K562 (cell line): ENCODE measurements around the gene NT5DC4. TPM values are rescaled to one million over a fixed set of nuclear protein-coding genes. Genes with fewer than 3 reads are reported as not detected.

Experiments
- ARID2 ChIP-seq: fragments of 450-650 bp; IDR thresholded peaks from 2 replicates; pipeline ENCODE4 v1.6.1; 2017; ENCODE audit warnings: antibody characterized with exemption, mild to moderate bottlenecking
- BCL6 ChIP-seq: fragments of 250-450 bp; sonication (Bioruptor Pico); IDR thresholded peaks from 2 replicates; pipeline ENCODE4 v1.4.0; 2020
- CBX5 ChIP-seq: IDR thresholded peaks from 2 replicates; pipeline ENCODE4 v1.6.1; 2014; ENCODE audit warnings: low read depth, borderline replicate concordance
- CTCFL ChIP-seq: IDR thresholded peaks from 2 replicates; pipeline ENCODE4 v1.6.1; 2011; ENCODE audit warnings: borderline replicate concordance, low read depth, mild to moderate bottlenecking, moderate library complexity, low read length; ENCODE audit not compliant: insufficient read depth, poor library complexity, severe bottlenecking
- EP400 ChIP-seq: fragments of 450-650 bp; IDR thresholded peaks from 2 replicates; pipeline ENCODE4 v1.6.1; 2017; ENCODE audit warnings: antibody characterized with exemption, mild to moderate bottlenecking, moderate library complexity
- FOXO4 ChIP-seq: fragments of 450-650 bp; formaldehyde crosslinking; IDR thresholded peaks from 2 replicates; pipeline ENCODE4 v1.4.0; 2020; ENCODE audit warnings: mild to moderate bottlenecking, moderate library complexity
- HNRNPLL ChIP-seq: fragments of 200-400 bp; formaldehyde crosslinking; IDR thresholded peaks from 2 replicates; pipeline ENCODE4 v1.6.1; 2017; ENCODE audit warnings: low read length, low read depth, mild to moderate bottlenecking; ENCODE audit not compliant: poor library complexity, severe bottlenecking
- HSF4 ChIP-seq: fragments of 250-450 bp; sonication (Bioruptor Pico); IDR thresholded peaks from 2 replicates; pipeline ENCODE4 v2.1.2; 2022; ENCODE audit warnings: mild to moderate bottlenecking, moderate library complexity, borderline replicate concordance
- JUN ChIP-seq, 2 experiments: sonication (generic) in 1 of 2; formaldehyde crosslinking in 1 of 2; IDR thresholded peaks; 2 replicates each; pipeline versions ENCODE4 v1.6.1 to v1.8.0; 2012 to 2022; ENCODE audit warnings: borderline replicate concordance in 2 of 2, mild to moderate bottlenecking in 2 of 2, improper control_type of control experiment in 1 of 2, low read depth in 1 of 2, low read length in 1 of 2, missing genetic modification reagents in 1 of 2
- MAFK ChIP-seq: IDR thresholded peaks from 2 replicates; pipeline ENCODE4 v1.6.1; 2011; ENCODE audit warnings: low read length, improper control_type of control experiment
- MCM3 ChIP-seq: fragments of 450-650 bp; IDR thresholded peaks from 2 replicates; pipeline ENCODE4 v1.6.1; 2016
- MED1 ChIP-seq: sonication (generic); formaldehyde crosslinking; IDR thresholded peaks from 2 replicates; pipeline ENCODE4 v1.8.1; 2023; ENCODE audit warnings: missing genetic modification reagents, borderline replicate concordance
- MYBL2 ChIP-seq, 2 experiments: fragments of 450-650 bp in 1 of 2; sonication (generic) in 1 of 2; formaldehyde crosslinking in 1 of 2; IDR thresholded peaks; 2 replicates each; pipeline versions ENCODE4 v1.6.1 to v1.8.1; 2017 to 2022; ENCODE audit warnings: borderline replicate concordance in 1 of 2, inconsistent platforms in 1 of 2, low read depth in 1 of 2, mild to moderate bottlenecking in 1 of 2, missing genetic modification reagents in 1 of 2, moderate library complexity in 1 of 2
- PTTG1 ChIP-seq: fragments of 450-650 bp; IDR thresholded peaks from 2 replicates; pipeline ENCODE4 v1.6.1; 2016; ENCODE audit warnings: low read depth, mild to moderate bottlenecking, missing genetic modification characterization, missing compliant biosample characterization
- SAFB2 ChIP-seq: fragments of 200-400 bp; formaldehyde crosslinking; IDR thresholded peaks from 2 replicates; pipeline ENCODE4 v1.6.1; 2018; ENCODE audit warnings: borderline replicate concordance, low read length, low read depth, moderate library complexity; ENCODE audit not compliant: severe bottlenecking
- SP2 ChIP-seq: IDR thresholded peaks from 2 replicates; pipeline ENCODE4 v1.6.1; 2011; ENCODE audit warnings: mild to moderate bottlenecking, low read depth, low read length, moderate library complexity; ENCODE audit not compliant: poor library complexity, severe bottlenecking; ENCODE audit errors: extremely low read depth
- TEAD1 ChIP-seq, 2 experiments: fragments of 450-650 bp in 1 of 2; sonication (generic) in 1 of 2; formaldehyde crosslinking; IDR thresholded peaks; 2 replicates each; pipeline versions ENCODE4 v1.4.0 to v1.8.0; 2020 to 2022; ENCODE audit warnings: mild to moderate bottlenecking in 2 of 2, missing genetic modification reagents in 1 of 2
- USF2 ChIP-seq: sonication (generic); formaldehyde crosslinking; IDR thresholded peaks from 2 replicates; pipeline ENCODE4 v1.5.0; 2020; ENCODE audit warnings: missing genetic modification reagents
- ZNF280B ChIP-seq: fragments of 250-450 bp; sonication (Bioruptor Pico); IDR thresholded peaks from 2 replicates; pipeline ENCODE4 v1.5.1; 2021; ENCODE audit warnings: mild to moderate bottlenecking
- polyA plus RNA-seq, 8 experiments: library from polyadenylated mRNA; depleted of rRNA in 4 of 8; stranded (reverse) in 5 of 8; unstranded in 3 of 8; fragments of >200 nt; fragmentation: Nextera tagmentation in 2 of 8; fragmentation: Illumina TruSeq in 1 of 8; extraction: Ambion mirVana in 2 of 8; extraction: Trizol in 1 of 8; gene quantifications; 2 replicates each; pipeline versions ENCODE4 v1.2.1 to v1.2.3, GENCODE V29; 2011 to 2014; ENCODE audit warnings: inconsistent platforms in 1 of 8, missing spikeins in 1 of 8
- total RNA-seq, 7 experiments: library from RNA; depleted of rRNA in 6 of 7; stranded (reverse); fragments of >200 nt in 6 of 7; fragmentation: Illumina TruSeq in 2 of 7; extraction: Trizol in 2 of 7; gene quantifications; 2 replicates each; pipeline versions ENCODE4 v1.2.1 to v1.2.3, GENCODE V29; 2011 to 2021; ENCODE audit warnings: low replicate concordance in 1 of 7

NT5DC4 gene
- total and polyA plus RNA-seq, 9 of the 15 experiments (the other 6 are each of a cell fraction or from before 2014, with no cell fraction given), result 0.44 to 6.9 (median 2.5) TPM

- TF ChIP-seq USF2 (no peak), FOXO4 (CRISPR knock-in tag) (no peak), CBX5 (no peak), BCL6 (no peak), MED1 (CRISPR knock-in tag) (no peak), SP2 (no peak), SAFB2 (no peak), HSF4 (no peak), JUN (IDR thresholded peaks at IDR 0.05; ENCODE audit: borderline replicate concordance, low read depth, low read length) (peak; percentile 25; the same call in 1 of the 2 replicates), JUN (CRISPR knock-in tag; IDR thresholded peaks at IDR 0.05; ENCODE audit: borderline replicate concordance) (no peak), CTCFL (no peak), TEAD1 (CRISPR knock-in tag; IDR thresholded peaks at IDR 0.05) (no peak), PTTG1 (tag) (no peak), HNRNPLL (no peak), ZNF280B (CRISPR knock-in tag) (no peak), MCM3 (no peak), MAFK (no peak), ARID2 (no peak), MYBL2 (IDR thresholded peaks at IDR 0.05; ENCODE audit: low read depth) (no peak), MYBL2 (CRISPR knock-in tag; IDR thresholded peaks at IDR 0.05; ENCODE audit: borderline replicate concordance) (no peak), EP400 (peak; percentile 69)
Observed at GRCh38 chr2:112683550-112684414, 37.0 kb upstream of the NT5DC4 start (continued).
